Kidney epithelial cell (primary cell): Measurements from ENCODE around the gene SIPA1L3. TPM values are rescaled to one million over a fixed set of nuclear protein-coding genes. Genes with fewer than 3 reads are reported as not detected.

Source experiments
- DNase-seq: peaks from one replicate; pipeline ENCODE4 v3.0.0-alpha.2; 2010; ENCODE audit warnings: low read depth
- H3K27me3 ChIP-seq: 2 replicates; pipeline ENCODE4 v1.6.0; 2011; ENCODE audit warnings: low read length; ENCODE audit not compliant: control insufficient read depth, insufficient read depth
- H3K36me3 ChIP-seq: 2 replicates; pipeline ENCODE4 v1.5.1; 2011; ENCODE audit warnings: low read length; ENCODE audit not compliant: control insufficient read depth, insufficient read depth
- H3K4me3 ChIP-seq: 2 replicates; pipeline ENCODE4 v1.5.1; 2011; ENCODE audit warnings: low read depth, mild to moderate bottlenecking, control low read depth, low read length
- total RNA-seq: library from RNA; depleted of rRNA; stranded (reverse); fragments of >200 nt; gene quantifications from 2 replicates; pipeline ENCODE4 v1.2.3, GENCODE V29; 2015
- TF ChIP-seq, protein P1 (sequence below): IDR thresholded peaks from 2 replicates; pipeline ENCODE4 v1.5.1; 2011; ENCODE audit warnings: mild to moderate bottlenecking, moderate library complexity, low read length, control low read depth, inconsistent platforms; ENCODE audit not compliant: insufficient read depth, poor library complexity, severe bottlenecking

Gene SIPA1L3
- total RNA-seq, 1 donor from 2014 or later: 40.4 TPM

DNA sequence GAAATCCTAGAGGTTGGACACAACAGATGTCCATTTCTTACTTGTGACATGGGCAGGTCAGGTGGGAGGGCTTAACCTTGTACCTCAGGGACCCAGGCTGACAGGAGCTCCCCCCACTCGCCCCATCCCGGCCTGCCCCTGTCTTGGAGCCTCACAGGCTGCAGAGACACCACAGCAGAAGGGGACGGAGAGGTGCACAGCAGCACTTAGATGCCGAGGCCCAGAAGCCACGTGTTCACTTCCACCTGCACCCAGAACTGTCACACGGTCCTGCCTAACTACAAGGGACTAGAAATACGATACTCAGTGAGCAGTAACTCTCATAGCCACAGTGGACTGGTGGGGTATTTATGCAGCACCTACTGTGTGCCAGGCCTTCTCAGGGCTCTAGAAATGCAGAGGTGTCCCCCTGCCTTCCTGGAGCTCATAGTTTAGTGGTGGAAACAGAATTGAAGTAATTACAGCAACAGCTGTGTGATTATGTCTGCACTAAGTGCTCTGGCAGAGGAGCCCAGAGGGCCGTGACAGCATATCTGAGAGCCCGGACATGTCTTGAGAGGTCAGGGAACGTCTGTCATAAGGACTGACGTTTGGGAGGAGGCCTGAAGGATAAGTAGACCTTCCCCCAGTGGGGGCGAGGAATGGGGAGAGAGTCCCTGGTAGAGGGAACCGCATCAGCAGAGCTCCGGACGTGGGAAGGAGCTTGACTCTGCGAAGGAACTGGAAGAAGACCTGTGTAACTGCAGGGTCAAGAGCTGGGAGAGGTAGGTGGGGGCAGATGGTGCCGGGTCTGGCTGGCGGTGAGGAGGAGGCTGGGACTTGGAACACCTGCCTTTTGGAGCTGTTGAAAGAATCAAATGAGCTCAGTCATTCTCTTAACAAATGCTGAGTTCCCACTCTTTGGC, 130.0 kb downstream of the SIPA1L3 start:
- Histone ChIP-seq H3K27me3 (no peaks in the 10 kb centered on the region), H3K4me3 (no peak overlapping the region), H3K36me3 (no peaks in the 10 kb centered on the region)
- no peak for DNase-seq
- TF ChIP-seq, protein P1, sequence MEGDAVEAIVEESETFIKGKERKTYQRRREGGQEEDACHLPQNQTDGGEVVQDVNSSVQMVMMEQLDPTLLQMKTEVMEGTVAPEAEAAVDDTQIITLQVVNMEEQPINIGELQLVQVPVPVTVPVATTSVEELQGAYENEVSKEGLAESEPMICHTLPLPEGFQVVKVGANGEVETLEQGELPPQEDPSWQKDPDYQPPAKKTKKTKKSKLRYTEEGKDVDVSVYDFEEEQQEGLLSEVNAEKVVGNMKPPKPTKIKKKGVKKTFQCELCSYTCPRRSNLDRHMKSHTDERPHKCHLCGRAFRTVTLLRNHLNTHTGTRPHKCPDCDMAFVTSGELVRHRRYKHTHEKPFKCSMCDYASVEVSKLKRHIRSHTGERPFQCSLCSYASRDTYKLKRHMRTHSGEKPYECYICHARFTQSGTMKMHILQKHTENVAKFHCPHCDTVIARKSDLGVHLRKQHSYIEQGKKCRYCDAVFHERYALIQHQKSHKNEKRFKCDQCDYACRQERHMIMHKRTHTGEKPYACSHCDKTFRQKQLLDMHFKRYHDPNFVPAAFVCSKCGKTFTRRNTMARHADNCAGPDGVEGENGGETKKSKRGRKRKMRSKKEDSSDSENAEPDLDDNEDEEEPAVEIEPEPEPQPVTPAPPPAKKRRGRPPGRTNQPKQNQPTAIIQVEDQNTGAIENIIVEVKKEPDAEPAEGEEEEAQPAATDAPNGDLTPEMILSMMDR: no peak

DNA sequence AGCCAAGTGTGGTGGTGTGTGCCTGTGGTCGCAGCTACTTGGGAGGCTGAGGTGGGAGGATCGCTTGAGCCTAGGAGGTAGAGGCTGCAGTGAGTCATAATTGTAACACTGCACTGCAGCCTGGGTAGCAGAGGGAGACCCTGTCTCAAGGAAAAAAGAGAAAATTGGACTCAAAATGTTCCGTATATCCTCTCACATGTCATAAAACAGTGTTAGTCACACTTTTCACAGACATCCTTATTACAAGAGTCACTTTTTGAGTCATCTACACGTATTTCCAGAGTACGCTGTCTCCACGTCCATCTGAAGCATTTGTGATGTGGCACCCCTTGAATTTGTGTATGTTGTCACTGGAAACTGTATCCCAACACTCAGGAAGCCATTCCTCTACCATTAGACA, 133.0 kb downstream of the SIPA1L3 start:
- Histone ChIP-seq H3K4me3 (no peak overlapping the region), H3K27me3 (no peaks in the 10 kb centered on the region), H3K36me3 (no peaks in the 10 kb centered on the region)
- TF ChIP-seq, protein P1: no peak
- DNase-seq: peak; percentile 83

- TF ChIP-seq, protein P1: no peak
- no peak for DNase-seq
Measured at GRCh38 chr19:38042132-38042531, 135.1 kb downstream of the SIPA1L3 start.

GRCh38 chr19:38043649-38044144, 136.7 kb downstream of the SIPA1L3 start:
- DNase-seq: no peak
- Histone ChIP-seq H3K27me3 (no peaks in the 10 kb centered on the region), H3K36me3 (no peaks in the 10 kb centered on the region), H3K4me3 (no peak overlapping the region)
- TF ChIP-seq, protein P1: no peak

More at GRCh38 chr19:38042132-38042531, 135.1 kb downstream of the SIPA1L3 start:
- H3K4me3 ChIP-seq: no peak overlapping the region
- no peaks in the 10 kb centered on the region for H3K36me3 ChIP-seq
- H3K27me3 ChIP-seq: no peaks in the 10 kb centered on the region

GRCh38 chr19:38044267-38045111, 137.5 kb downstream of the SIPA1L3 start:
- TF ChIP-seq, protein P1: peak; percentile 6
- Histone ChIP-seq H3K4me3 (no peak overlapping the region), H3K27me3 (no peaks in the 10 kb centered on the region), H3K36me3 (no peaks in the 10 kb centered on the region)
- DNase-seq: no peak
